Naive thymus-derived CD4-positive, alpha-beta T cell (primary cell): ENCODE results near the gene HBM. TPM values are rescaled to one million over a fixed set of nuclear protein-coding genes. Genes with fewer than 3 reads are reported as not detected.
"Not testable (repeated sequence)": the region's sequence is repeated elsewhere in the genome, so short reads cannot be mapped to it uniquely, and the experiment has no call there.

Experiments
- ATAC-seq: fragments of 150-1000 bp; cut with Tn5 transposase; 2 replicates; pipeline ENCODE4 v1.10.0; 2021; ENCODE audit warnings: mild to moderate bottlenecking, moderate library complexity
- CTCF ChIA-PET: fragments of 350-600 bp; sonication (Branson Sonifier 250); formaldehyde crosslinking; loops from one replicate; lab custom pipeline; 2021; ENCODE audit warnings: antibody characterized with exemption; lab: Charles Lee
- POLR2A ChIA-PET: fragments of 350-600 bp; sonication (Branson Sonifier 250); formaldehyde crosslinking; loops from one replicate; lab custom pipeline; 2021; ENCODE audit warnings: antibody characterized with exemption, inconsistent platforms; lab: Charles Lee
- DNase-seq, 9 donors: peaks; one replicate each; pipeline versions ENCODE4 v3.0.0 to v3.0.0-alpha.2; 2020 to 2022; ENCODE audit warnings: mixed read lengths in 1 of 9
- H3K27ac ChIP-seq: one replicate; pipeline ENCODE4 v1.7.0; 2013; ENCODE audit warnings: mild to moderate bottlenecking, low read depth, low read length, moderate library complexity
- H3K27me3 ChIP-seq, 2 donors: one replicate each; pipeline ENCODE4 v1.7.0; 2013; ENCODE audit warnings: low read length in 2 of 2, mild to moderate bottlenecking in 2 of 2, moderate library complexity in 2 of 2; ENCODE audit not compliant: control insufficient read depth in 2 of 2, insufficient read depth in 2 of 2
- H3K36me3 ChIP-seq, 3 experiments: 1 replicate in 2 of 3; 2 replicates in 1 of 3; pipeline ENCODE4 v1.7.0; 2013; ENCODE audit warnings: low read length in 3 of 3, mild to moderate bottlenecking in 3 of 3, moderate library complexity in 1 of 3; ENCODE audit not compliant: insufficient read depth in 3 of 3, control insufficient read depth in 2 of 3
- H3K4me1 ChIP-seq, 2 donors: one replicate each; pipeline ENCODE4 v1.7.0; 2013; ENCODE audit warnings: low read length in 2 of 2, mild to moderate bottlenecking in 2 of 2, moderate library complexity in 1 of 2; ENCODE audit not compliant: control insufficient read depth in 2 of 2, insufficient read depth in 2 of 2
- H3K4me3 ChIP-seq: 2 replicates; pipeline ENCODE4 v1.7.0; 2013; ENCODE audit warnings: mild to moderate bottlenecking, low read length
- H3K9me3 ChIP-seq, 3 experiments: 1 replicate in 2 of 3; 2 replicates in 1 of 3; pipeline ENCODE4 v1.7.0; 2013; ENCODE audit warnings: low read length in 3 of 3; ENCODE audit not compliant: control insufficient read depth in 2 of 3
- H3K27ac Mint-ChIP-seq, 9 donors: one replicate each; pipeline ENCODE4 v1.8.0; 2020 to 2022; ENCODE audit warnings: mixed read lengths in 9 of 9, mild to moderate bottlenecking in 8 of 9, moderate library complexity in 5 of 9, inconsistent platforms in 2 of 9
- H3K27me3 Mint-ChIP-seq, 5 donors: one replicate each; pipeline ENCODE4 v1.8.0; 2021 to 2022; ENCODE audit warnings: mixed read lengths in 5 of 5, mild to moderate bottlenecking in 1 of 5
- H3K36me3 Mint-ChIP-seq, 5 donors: one replicate each; pipeline ENCODE4 v1.8.0; 2020 to 2022; ENCODE audit warnings: mixed read lengths in 5 of 5, mild to moderate bottlenecking in 3 of 5, inconsistent platforms in 1 of 5
- H3K4me1 Mint-ChIP-seq, 7 donors: one replicate each; pipeline ENCODE4 v1.8.0; 2020 to 2022; ENCODE audit warnings: mixed read lengths in 7 of 7, mild to moderate bottlenecking in 3 of 7, inconsistent platforms in 1 of 7
- H3K4me3 Mint-ChIP-seq, 10 donors: one replicate each; pipeline ENCODE4 v1.8.0; 2020 to 2022; ENCODE audit warnings: mild to moderate bottlenecking in 10 of 10, mixed read lengths in 10 of 10, moderate library complexity in 6 of 10, inconsistent platforms in 2 of 10
- H3K9me3 Mint-ChIP-seq, 11 donors: one replicate each; pipeline ENCODE4 v1.8.0; 2020 to 2022; ENCODE audit warnings: mixed read lengths in 11 of 11, mild to moderate bottlenecking in 4 of 11, inconsistent platforms in 1 of 11, moderate library complexity in 1 of 11
- intact Hi-C, 2 donors: fragments of 100-400 bp; cut with micrococcal nuclease; formaldehyde crosslinking; loops; one replicate each; pipeline ENCODE4 v1.15.1; 2023
- polyA plus RNA-seq, 2 donors: library from polyadenylated mRNA; unstranded; fragments of 300-500 nt; fragmentation: Illumina TruSeq; gene quantifications; one replicate each; pipeline ENCODE4 v1.2.3, GENCODE V29; 2021
- total RNA-seq, 6 experiments: library from RNA in 5 of 6; stranded (reverse) in 5 of 6; gene quantifications; 1 replicate in 5 of 6; 2 replicates in 1 of 6; pipeline ENCODE4 v1.2.3 and lab custom pipeline; 2021 to 2026

HBM gene
- total and polyA plus RNA-seq, 7 experiments from 2014 or later: not detected

DNA sequence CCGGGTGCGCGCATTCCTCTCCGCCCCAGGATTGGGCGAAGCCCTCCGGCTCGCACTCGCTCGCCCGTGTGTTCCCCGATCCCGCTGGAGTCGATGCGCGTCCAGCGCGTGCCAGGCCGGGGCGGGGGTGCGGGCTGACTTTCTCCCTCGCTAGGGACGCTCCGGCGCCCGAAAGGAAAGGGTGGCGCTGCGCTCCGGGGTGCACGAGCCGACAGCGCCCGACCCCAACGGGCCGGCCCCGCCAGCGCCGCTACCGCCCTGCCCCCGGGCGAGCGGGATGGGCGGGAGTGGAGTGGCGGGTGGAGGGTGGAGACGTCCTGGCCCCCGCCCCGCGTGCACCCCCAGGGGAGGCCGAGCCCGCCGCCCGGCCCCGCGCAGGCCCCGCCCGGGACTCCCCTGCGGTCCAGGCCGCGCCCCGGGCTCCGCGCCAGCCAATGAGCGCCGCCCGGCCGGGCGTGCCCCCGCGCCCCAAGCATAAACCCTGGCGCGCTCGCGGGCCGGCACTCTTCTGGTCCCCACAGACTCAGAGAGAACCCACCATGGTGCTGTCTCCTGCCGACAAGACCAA lies 6.7 kb downstream of the HBM start, which contains the start of gene HBA2:
Gene HBA2, plus strand, starts transcription at position 503 of the 568 bp plus-strand sequence. Its CDS starts 37 bp downstream, at position 540.
- DNase-seq, H3K27ac ChIP-seq, H3K4me1 ChIP-seq, CTCF ChIA-PET, H3K9me3 ChIP-seq, H3K4me3 ChIP-seq, H3K36me3 Mint-ChIP-seq, POLR2A ChIA-PET, H3K27me3 ChIP-seq, H3K36me3 ChIP-seq, H3K9me3 Mint-ChIP-seq, intact Hi-C loops: not testable (repeated sequence)
- Mint-ChIP-seq H3K27me3 (peaks cover 46 to 73% (median 48%) of the 10 kb centered on the region in 5 donors), H3K4me3 (peak within 1 kb of the TSS in 7 of 10 donors; percentile 29 to 77 (median 35)), H3K4me1 (peaks cover 0 to 17% (median 12%) of the 10 kb centered on the region in 7 donors), H3K27ac (peak within 1 kb of the TSS in 1 of 9 donors; percentile 38)
- peak; percentile 24 for ATAC-seq

GRCh38 chr16:173211-173854 lies 7.6 kb downstream of the HBM start:
- H3K27ac ChIP-seq, H3K36me3 ChIP-seq, H3K4me3 ChIP-seq, DNase-seq, H3K36me3 Mint-ChIP-seq, POLR2A ChIA-PET, CTCF ChIA-PET, H3K9me3 ChIP-seq, ATAC-seq, intact Hi-C loops, H3K9me3 Mint-ChIP-seq, H3K27ac Mint-ChIP-seq, H3K4me1 ChIP-seq: not testable (repeated sequence)
- H3K27me3 ChIP-seq: peaks cover 9 to 16% of the 10 kb centered on the region in 2 donors
- peaks cover 0 to 17% (median 12%) of the 10 kb centered on the region in 7 donors for H3K4me1 Mint-ChIP-seq
- H3K4me3 Mint-ChIP-seq: peak overlapping the region in 7 of 10 donors; percentile 29 to 77 (median 35)
- peaks cover 49 to 73% (median 51%) of the 10 kb centered on the region in 5 donors for H3K27me3 Mint-ChIP-seq

GRCh38 chr16:173928-174769 lies 8.4 kb downstream of the HBM start:
- CTCF ChIA-PET: not testable (repeated sequence)
- peak overlapping the region in 8 of 10 donors; percentile 2 to 78 (median 24) for H3K4me3 Mint-ChIP-seq

GRCh38 chr16:175011-175949 lies 9.5 kb downstream of the HBM start:
- peaks cover 0 to 2% (median 0%) of the 10 kb centered on the region in 11 donors for H3K9me3 Mint-ChIP-seq
- H3K27ac ChIP-seq: no peak overlapping the region
- peaks cover 0 to 21% (median 16%) of the 10 kb centered on the region in 7 donors for H3K4me1 Mint-ChIP-seq
- peak overlapping the region in 8 of 10 donors; percentile 38 to 78 (median 56) for H3K4me3 Mint-ChIP-seq
- no peak for DNase-seq
- H3K36me3 Mint-ChIP-seq: no peaks in the 10 kb centered on the region
- ChIA-PET POLR2A (no interaction called here), CTCF (interaction anchor here (0.6 kb wide), 1 partner anchor 392 kb away, joined by 3 read pairs; no protein-coding TSS in a partner anchor)
- intact Hi-C loops: no loop called here
- H3K9me3 ChIP-seq: no peaks in the 10 kb centered on the region
- no peak for ATAC-seq
- no peaks in the 10 kb centered on the region for H3K36me3 ChIP-seq
- no peak overlapping the region for H3K27ac Mint-ChIP-seq
- peaks cover 20 to 28% of the 10 kb centered on the region in 2 donors for H3K27me3 ChIP-seq
- peaks cover 43 to 71% (median 47%) of the 10 kb centered on the region in 5 donors for H3K27me3 Mint-ChIP-seq
- no peak overlapping the region for H3K4me3 ChIP-seq
- peaks cover 0 to 5% of the 10 kb centered on the region in 2 donors for H3K4me1 ChIP-seq

More at GRCh38 chr16:173928-174769, 8.4 kb downstream of the HBM start:
- H3K4me3 ChIP-seq, H3K27ac ChIP-seq, H3K36me3 Mint-ChIP-seq, H3K9me3 Mint-ChIP-seq, POLR2A ChIA-PET, H3K36me3 ChIP-seq, H3K4me1 ChIP-seq, H3K9me3 ChIP-seq, intact Hi-C loops, DNase-seq, ATAC-seq: not testable (repeated sequence)
- H3K4me1 Mint-ChIP-seq: peaks cover 0 to 17% (median 12%) of the 10 kb centered on the region in 7 donors
- peaks cover 14 to 19% of the 10 kb centered on the region in 2 donors for H3K27me3 ChIP-seq
- H3K27ac Mint-ChIP-seq: peak overlapping the region in 2 of 9 donors; percentile 43 to 52
- peaks cover 46 to 71% (median 47%) of the 10 kb centered on the region in 5 donors for H3K27me3 Mint-ChIP-seq

GRCh38 chr16:176006-176405 lies 10.2 kb downstream of the HBM start:
- Mint-ChIP-seq H3K4me3 (peak overlapping the region in 4 of 10 donors; percentile 38 to 78 (median 46)), H3K4me1 (peaks cover 0 to 18% (median 11%) of the 10 kb centered on the region in 7 donors), H3K27me3 (peaks cover 36 to 67% (median 40%) of the 10 kb centered on the region in 5 donors)
- H3K4me1 ChIP-seq, H3K27ac Mint-ChIP-seq, H3K9me3 Mint-ChIP-seq, H3K4me3 ChIP-seq, H3K27ac ChIP-seq, H3K36me3 ChIP-seq, H3K9me3 ChIP-seq, DNase-seq, H3K36me3 Mint-ChIP-seq, POLR2A ChIA-PET, ATAC-seq, intact Hi-C loops: not testable (repeated sequence)
- CTCF ChIA-PET: interaction anchor here (0.6 kb wide), 1 partner anchor 391 kb away, joined by 3 read pairs; no protein-coding TSS in a partner anchor
- H3K27me3 ChIP-seq: peaks cover 20 to 28% of the 10 kb centered on the region in 2 donors
